ENCODE measurements around the gene MAP7D2. TPM values are rescaled to one million over a fixed set of nuclear protein-coding genes. Genes with fewer than 3 reads are reported as not detected.

The MAP7D2 gene
- total RNA-seq, 4 donors from 2014 or later = 2.1 to 4.4 (median 2.2) TPM; not detected in 1

- WGBS, 2 donors (ENCODE audit: low coverage in 1 of 2) = 66% methylated on average over 2 of the region's 2 CpGs; no CpG with 5 or more reads in 1 of the 2 donors
- Histone ChIP-seq H3K27ac (no peak overlapping the region), H3K9me3 (no peaks in the 10 kb centered on the region), H3K36me3 (peaks cover 0 to 2% (median 0%) of the 10 kb centered on the region in 4 donors), H3K27me3 (no peaks in the 10 kb centered on the region), H3K4me3 (no peak overlapping the region), H3K4me1 (no peaks in the 10 kb centered on the region)
- intact Hi-C loops (cut with DNase I; ENCODE audit: low total_unique reads) = no loop called here
- in situ Hi-C loops (cut with MboI; ENCODE audit: low pct_ligation_motif_present in 1 of 4, low pct_unique_long_range_greater_than_20kb in 1 of 4, low sequenced_read_pairs in 3 of 4) = no loop called here
- DNase-seq = no peak
- no peak for TF ChIP-seq CTCF (IDR thresholded peaks at IDR 0.05)
- TF ChIP-seq POLR2A (IDR thresholded peaks at IDR 0.05) = no peak
- TF ChIP-seq EP300 (IDR thresholded peaks at IDR 0.05; ENCODE audit: low read depth) = no peak
- no peak for TF ChIP-seq POLR2AphosphoS5 (IDR thresholded peaks at IDR 0.05)
Measured at GRCh38 chrX:20149326-20149725, 32.6 kb upstream of the MAP7D2 start.

GRCh38 chrX:20147561-20147960, 30.9 kb upstream of the MAP7D2 start:
- no peak overlapping the region for H3K4me3 ChIP-seq

GRCh38 chrX:20144491-20144890, 27.8 kb upstream of the MAP7D2 start:
- H3K4me3 ChIP-seq = no peak overlapping the region
- H3K9me3 ChIP-seq = no peaks in the 10 kb centered on the region
- 74 to 82% methylated on average over 3 of the region's 3 CpGs for WGBS, 2 donors (ENCODE audit: low coverage in 1 of 2)
- no peaks in the 10 kb centered on the region for H3K27me3 ChIP-seq
- no peak for TF ChIP-seq POLR2A (IDR thresholded peaks at IDR 0.05)
- TF ChIP-seq CTCF (IDR thresholded peaks at IDR 0.05) = no peak
- no peak for TF ChIP-seq POLR2AphosphoS5 (IDR thresholded peaks at IDR 0.05)
- no peak for TF ChIP-seq EP300 (IDR thresholded peaks at IDR 0.05; ENCODE audit: low read depth)
- peaks cover 8 to 14% (median 10%) of the 10 kb centered on the region in 4 donors for H3K4me1 ChIP-seq
- DNase-seq = no peak
- H3K27ac ChIP-seq = no peak overlapping the region
- in situ Hi-C loops (cut with MboI; ENCODE audit: low pct_ligation_motif_present in 1 of 4, low pct_unique_long_range_greater_than_20kb in 1 of 4, low sequenced_read_pairs in 3 of 4) = no loop called here
- no peaks in the 10 kb centered on the region for H3K36me3 ChIP-seq
- intact Hi-C loops (cut with DNase I; ENCODE audit: low total_unique reads) = no loop called here

More at GRCh38 chrX:20147561-20147960, 30.9 kb upstream of the MAP7D2 start:
- Histone ChIP-seq H3K4me1 (no peaks in the 10 kb centered on the region), H3K9me3 (no peaks in the 10 kb centered on the region), H3K27me3 (no peaks in the 10 kb centered on the region), H3K36me3 (no peaks in the 10 kb centered on the region), H3K27ac (no peak overlapping the region)
- TF ChIP-seq CTCF (IDR thresholded peaks at IDR 0.05) (no peak), POLR2AphosphoS5 (IDR thresholded peaks at IDR 0.05) (no peak), POLR2A (IDR thresholded peaks at IDR 0.05) (no peak), EP300 (IDR thresholded peaks at IDR 0.05; ENCODE audit: low read depth) (no peak)
- no peak for DNase-seq
- intact Hi-C loops (cut with DNase I; ENCODE audit: low total_unique reads) (no loop called here), in situ Hi-C loops (cut with MboI; ENCODE audit: low pct_ligation_motif_present in 1 of 4, low pct_unique_long_range_greater_than_20kb in 1 of 4, low sequenced_read_pairs in 3 of 4) (no loop called here)
- 20 to 59% methylated on average over 1 of the region's 1 CpG for WGBS, 2 donors (ENCODE audit: low coverage in 1 of 2)

- Histone ChIP-seq H3K27ac (peak overlapping the region in 3 of 4 donors; percentile 84 to 94 (median 92)), H3K36me3 (no peaks in the 10 kb centered on the region), H3K4me1 (peaks cover 11 to 22% (median 16%) of the 10 kb centered on the region in 4 donors), H3K27me3 (no peaks in the 10 kb centered on the region), H3K4me3 (no peak overlapping the region), H3K9me3 (no peaks in the 10 kb centered on the region)
- no peak for DNase-seq
- TF ChIP-seq EP300 (IDR thresholded peaks at IDR 0.05; ENCODE audit: low read depth) = no peak
- 72% methylated on average over 2 of the region's 2 CpGs; no CpG with 5 or more reads in 1 of the 2 donors for WGBS, 2 donors (ENCODE audit: low coverage in 1 of 2)
- intact Hi-C loops (cut with DNase I; ENCODE audit: low total_unique reads) = no loop called here
- in situ Hi-C loops (cut with MboI; ENCODE audit: low pct_ligation_motif_present in 1 of 4, low pct_unique_long_range_greater_than_20kb in 1 of 4, low sequenced_read_pairs in 3 of 4) = no loop called here
Measured at GRCh38 chrX:20143561-20143960, 26.9 kb upstream of the MAP7D2 start.

GRCh38 chrX:20143111-20143510, 26.4 kb upstream of the MAP7D2 start:
- DNase-seq = no peak
- intact Hi-C loops (cut with DNase I; ENCODE audit: low total_unique reads) (no loop called here), in situ Hi-C loops (cut with MboI; ENCODE audit: low pct_ligation_motif_present in 1 of 4, low pct_unique_long_range_greater_than_20kb in 1 of 4, low sequenced_read_pairs in 3 of 4) (no loop called here)
- no peaks in the 10 kb centered on the region for H3K36me3 ChIP-seq
- no peaks in the 10 kb centered on the region for H3K9me3 ChIP-seq
- H3K27me3 ChIP-seq = no peaks in the 10 kb centered on the region
- H3K4me3 ChIP-seq = no peak overlapping the region
- TF ChIP-seq EP300 (IDR thresholded peaks at IDR 0.05; ENCODE audit: low read depth) (no peak), CTCF (IDR thresholded peaks at IDR 0.05) (no peak), POLR2AphosphoS5 (IDR thresholded peaks at IDR 0.05) (no peak), POLR2A (IDR thresholded peaks at IDR 0.05) (no peak)
- peak overlapping the region in 3 of 4 donors; percentile 84 to 94 (median 92) for H3K27ac ChIP-seq
- H3K4me1 ChIP-seq = peaks cover 11 to 22% (median 16%) of the 10 kb centered on the region in 4 donors
- WGBS, 2 donors (ENCODE audit: low coverage in 1 of 2) = 75% methylated on average over 6 of the region's 6 CpGs; no CpG with 5 or more reads in 1 of the 2 donors

All from transverse colon (tissue), 4 donors.